H1 (cell line): ENCODE measurements around the gene HOXB5. TPM values are rescaled to one million over a fixed set of nuclear protein-coding genes. Genes with fewer than 3 reads are reported as not detected.

Source experiments
- CTCF ChIA-PET: fragments of 300-600 bp; sonication (Branson Sonifier 250); formaldehyde crosslinking; loops from one replicate; lab custom pipeline; 2021; ENCODE audit not compliant: partially characterized antibody; lab: Charles Lee
- POLR2A ChIA-PET: fragments of 300-600 bp; sonication (Branson Sonifier 250); formaldehyde crosslinking; loops from one replicate; lab custom pipeline; 2021; ENCODE audit warnings: inconsistent platforms; ENCODE audit not compliant: partially characterized antibody; lab: Charles Lee
- DNase-seq, 2 experiments: peaks; one replicate each; pipeline versions ENCODE4 v3.0.0 to v3.0.0-alpha.2; 2010 to 2022; ENCODE audit warnings: low spot score in 2 of 2, low read depth in 1 of 2, mixed read lengths in 1 of 2
- FAIRE-seq: peaks from 2 replicates; lab custom pipeline; 2011; peaks lifted over from hg19 to GRCh38; lab: Jason Lieb, UNC
- H2AFZ ChIP-seq: 2 replicates; pipeline ENCODE4 v1.8.1; 2012; ENCODE audit warnings: low read length, inconsistent platforms
- H2AK5ac ChIP-seq: 2 replicates; pipeline ENCODE4 v1.6.1; 2013; ENCODE audit warnings: low read depth, low read length
- H2BK120ac ChIP-seq: replicated peaks from 2 replicates; pipeline ENCODE3; 2013; ENCODE audit warnings: low read depth, low read length, inconsistent platforms
- H2BK12ac ChIP-seq: 2 replicates; pipeline ENCODE4 v1.6.1; 2013; ENCODE audit warnings: low read depth, low read length
- H2BK15ac ChIP-seq: 2 replicates; pipeline ENCODE4 v1.6.1; 2013; ENCODE audit warnings: low read length
- H2BK20ac ChIP-seq: 2 replicates; pipeline ENCODE4 v1.6.1; 2013; ENCODE audit warnings: low read length
- H2BK5ac ChIP-seq: 2 replicates; pipeline ENCODE4 v1.6.1; 2013; ENCODE audit warnings: low read depth, low read length
- H3K14ac ChIP-seq: 2 replicates; pipeline ENCODE4 v1.6.1; 2013; ENCODE audit warnings: inconsistent platforms; ENCODE audit not compliant: insufficient read length
- H3K18ac ChIP-seq: 2 replicates; pipeline ENCODE4 v1.6.1; 2013; ENCODE audit warnings: low read length; ENCODE audit errors: extremely low read depth
- H3K23ac ChIP-seq: 2 replicates; pipeline ENCODE4 v1.6.1; 2013; ENCODE audit warnings: inconsistent platforms; ENCODE audit not compliant: insufficient read length
- H3K23me2 ChIP-seq: 2 replicates; pipeline ENCODE4 v1.6.1; 2013; ENCODE audit warnings: low read depth, low read length
- H3K27ac ChIP-seq: 2 replicates; pipeline ENCODE4 v1.6.1; 2011; ENCODE audit warnings: low read depth, low read length, inconsistent platforms
- H3K27me3 ChIP-seq, 4 experiments: replicated peaks in 1 of 4; 1 replicate in 1 of 4; 2 replicates in 3 of 4; pipeline versions ENCODE4 v1.6.1 to v1.8.1; 2011 to 2013; ENCODE audit warnings: low read length in 3 of 4, mild to moderate bottlenecking in 3 of 4, inconsistent platforms in 2 of 4, mixed read lengths in 2 of 4, moderate library complexity in 1 of 4; ENCODE audit not compliant: control insufficient read depth in 3 of 4, insufficient read depth in 3 of 4; ENCODE audit errors: extremely low read depth in 1 of 4
- H3K36me3 ChIP-seq, 4 experiments: 2 replicates each; pipeline versions ENCODE4 v1.6.1 to v1.8.1; 2011 to 2013; ENCODE audit warnings: mild to moderate bottlenecking in 4 of 4, low read length in 3 of 4, moderate library complexity in 2 of 4, control low read depth in 1 of 4, inconsistent platforms in 1 of 4; ENCODE audit not compliant: insufficient read depth in 4 of 4, control insufficient read depth in 2 of 4
- H3K4ac ChIP-seq: replicated peaks from 2 replicates; pipeline ENCODE3; 2013; ENCODE audit warnings: low read length, low read depth, mixed read lengths, inconsistent platforms; ENCODE audit not compliant: insufficient read length
- H3K4me1 ChIP-seq, 4 experiments: replicated peaks in 1 of 4; 1 replicate in 1 of 4; 2 replicates in 3 of 4; pipeline versions ENCODE4 v1.6.1 to v1.8.1; 2011 to 2013; ENCODE audit warnings: low read length in 3 of 4, inconsistent platforms in 2 of 4, mixed read lengths in 1 of 4; ENCODE audit not compliant: insufficient read depth in 4 of 4, control insufficient read depth in 3 of 4
- H3K4me2 ChIP-seq, 2 experiments: 2 replicates each; pipeline versions ENCODE4 v1.6.1 to v1.8.1; 2011 to 2013; ENCODE audit warnings: low read depth in 2 of 2, low read length in 2 of 2, control low read depth in 1 of 2, inconsistent platforms in 1 of 2, mild to moderate bottlenecking in 1 of 2; ENCODE audit not compliant: insufficient read depth in 1 of 2
- H3K4me3 ChIP-seq, 4 experiments: fragments of 200-600, 300-600 bp in 1 of 4; sonication (generic), shearing (Covaris generic), sonication (Bioruptor Twin) in 1 of 4; 2 replicates each; pipeline versions ENCODE4 v1.5.1 to v1.8.1; 2011 to 2016; ENCODE audit warnings: low read length in 4 of 4, low read depth in 3 of 4, control low read depth in 2 of 4, inconsistent platforms in 2 of 4, mild to moderate bottlenecking in 2 of 4, mixed read lengths in 1 of 4, moderate library complexity in 1 of 4; ENCODE audit not compliant: insufficient read depth in 2 of 4; ENCODE audit errors: extremely low read depth in 1 of 4
- H3K56ac ChIP-seq: replicated peaks from 2 replicates; pipeline ENCODE3; 2013; ENCODE audit warnings: low read depth, mild to moderate bottlenecking, mixed read lengths, low read length, inconsistent platforms; ENCODE audit not compliant: insufficient read length
- H3K79me1 ChIP-seq: 2 replicates; pipeline ENCODE4 v1.6.1; 2013; ENCODE audit warnings: low read depth, low read length, control low read depth
- H3K79me2 ChIP-seq, 2 experiments: 2 replicates each; pipeline versions ENCODE4 v1.6.1 to v1.8.1; 2012 to 2013; ENCODE audit warnings: low read length in 2 of 2, mild to moderate bottlenecking in 2 of 2, inconsistent platforms in 1 of 2; ENCODE audit not compliant: insufficient read depth in 2 of 2, control insufficient read depth in 1 of 2
- H3K9ac ChIP-seq, 4 experiments: replicated peaks in 1 of 4; 1 replicate in 1 of 4; 2 replicates in 3 of 4; pipeline versions ENCODE4 v1.6.1 to v1.8.1; 2011 to 2013; ENCODE audit warnings: low read depth in 3 of 4, low read length in 3 of 4, control low read depth in 2 of 4, mild to moderate bottlenecking in 2 of 4, moderate library complexity in 2 of 4, inconsistent platforms in 1 of 4; ENCODE audit errors: extremely low read depth in 1 of 4
- H3K9me3 ChIP-seq, 2 experiments: 2 replicates each; pipeline versions ENCODE4 v1.6.1 to v1.8.1; 2012 to 2013; ENCODE audit warnings: mild to moderate bottlenecking in 2 of 2, moderate library complexity in 2 of 2, control low read depth in 1 of 2, inconsistent platforms in 1 of 2, low read depth in 1 of 2, low read length in 1 of 2, mixed read lengths in 1 of 2; ENCODE audit not compliant: insufficient read depth in 2 of 2
- H4K20me1 ChIP-seq, 2 experiments: replicated peaks in 1 of 2; 2 replicates each; pipeline versions ENCODE3 to v1.8.1; 2011 to 2013; ENCODE audit warnings: inconsistent platforms in 2 of 2, low read length in 2 of 2, mild to moderate bottlenecking in 1 of 2; ENCODE audit not compliant: insufficient read depth in 2 of 2, control insufficient read depth in 1 of 2
- H4K5ac ChIP-seq: 2 replicates; pipeline ENCODE4 v1.6.1; 2013; ENCODE audit warnings: low read length, low read depth, mixed read lengths, inconsistent platforms; ENCODE audit not compliant: insufficient read length
- H4K8ac ChIP-seq: 2 replicates; pipeline ENCODE4 v1.8.0; 2013; ENCODE audit warnings: mild to moderate bottlenecking, moderate library complexity, low read length, inconsistent platforms; ENCODE audit not compliant: insufficient read depth; ENCODE audit errors: extremely low read depth
- H4K91ac ChIP-seq: replicated peaks from 2 replicates; pipeline ENCODE3; 2013; ENCODE audit warnings: low read length, mixed read lengths, inconsistent platforms; ENCODE audit not compliant: insufficient read length
- CBX8 ChIP-seq: fragments of 300-800, 300-1000 bp; sonication (generic); IDR thresholded peaks from 2 replicates; pipeline ENCODE4 v1.7.1; 2016; ENCODE audit warnings: low read depth, low read length, borderline replicate concordance
- EGR1 ChIP-seq: IDR thresholded peaks from 2 replicates; pipeline ENCODE4 v1.6.1; 2011; ENCODE audit warnings: low read depth, low read length, borderline replicate concordance
- EP300 ChIP-seq, 2 experiments: IDR thresholded peaks; 1 replicate in 1 of 2; 2 replicates in 1 of 2; pipeline ENCODE4 v1.6.1; 2011 to 2012; ENCODE audit warnings: low read depth in 2 of 2, low read length in 2 of 2, mild to moderate bottlenecking in 2 of 2, borderline replicate concordance in 1 of 2, inconsistent platforms in 1 of 2, moderate library complexity in 1 of 2
- EZH2 ChIP-seq: fragments of 200-600 bp; sonication (generic); IDR thresholded peaks from 2 replicates; pipeline ENCODE4 v1.7.1; 2012; ENCODE audit warnings: low read depth, mild to moderate bottlenecking, moderate library complexity, low read length, inconsistent platforms; ENCODE audit not compliant: severe bottlenecking
- KDM4A ChIP-seq: IDR thresholded peaks from one replicate; pipeline ENCODE4 v1.7.1; 2012; ENCODE audit warnings: low read depth, mild to moderate bottlenecking, moderate library complexity, low read length, inconsistent platforms; ENCODE audit not compliant: severe bottlenecking
- KDM5A ChIP-seq: fragments of 200-600 bp; IDR thresholded peaks from 2 replicates; pipeline ENCODE4 v1.7.1; 2012; ENCODE audit warnings: mild to moderate bottlenecking, low read length, inconsistent platforms, mixed read lengths
- NANOG ChIP-seq: IDR thresholded peaks from 2 replicates; pipeline ENCODE4 v1.6.1; 2011; ENCODE audit warnings: low read length, low read depth, mild to moderate bottlenecking, inconsistent platforms; ENCODE audit not compliant: insufficient read depth, poor library complexity, severe bottlenecking
- RFX5 ChIP-seq: IDR thresholded peaks from 2 replicates; pipeline ENCODE4 v1.6.1; 2011; ENCODE audit warnings: low read depth, low read length, improper control_type of control experiment, borderline replicate concordance
- RXRA ChIP-seq: IDR thresholded peaks from 2 replicates; pipeline ENCODE4 v1.6.1; 2011; ENCODE audit warnings: low read depth, mild to moderate bottlenecking, low read length, moderate library complexity; ENCODE audit not compliant: insufficient read depth
- SAP30 ChIP-seq: fragments of 300-600 bp; sonication (generic); IDR thresholded peaks from 2 replicates; pipeline ENCODE4 v1.7.1; 2012; ENCODE audit warnings: low read length, moderate library complexity, mild to moderate bottlenecking, inconsistent platforms; ENCODE audit not compliant: insufficient read depth, insufficient replicate concordance
- SRF ChIP-seq: IDR thresholded peaks from 2 replicates; pipeline ENCODE4 v1.6.1; 2011; ENCODE audit warnings: mild to moderate bottlenecking, low read depth, low read length, moderate library complexity
- SUZ12 ChIP-seq: fragments of 200-600 bp; sonication (generic); IDR thresholded peaks from 2 replicates; pipeline ENCODE4 v1.6.1; 2012; ENCODE audit warnings: mild to moderate bottlenecking, inconsistent platforms, low read length, moderate library complexity, mixed read lengths
- WGBS, 2 experiments: shearing (Covaris generic) in 1 of 2; methylation state at CpG; one replicate each; pipeline versions ENCODE4 v1.1.6 to v1.1.7; 2013 to 2015; ENCODE audit warnings: low lambda C conversion rate in 2 of 2, mixed read lengths in 2 of 2, inconsistent platforms in 1 of 2, low coverage in 1 of 2, missing lambda C conversion rate in 1 of 2; ENCODE audit not compliant: insufficient replicate concordance in 2 of 2, insufficient coverage in 1 of 2, insufficient read length in 1 of 2; ENCODE audit errors: extremely low coverage in 1 of 2, missing lambda C conversion rate in 1 of 2; 5-methylcytosine and 5-hydroxymethylcytosine counted together
- polyA plus RNA-seq, 7 experiments: library from polyadenylated mRNA; depleted of rRNA in 3 of 7; stranded (reverse) in 5 of 7; unstranded in 2 of 7; fragments of >200 nt in 5 of 7; fragments of 200-250 nt in 2 of 7; gene quantifications; 1 replicate in 5 of 7; 2 replicates in 1 of 7; 4 replicates in 1 of 7; pipeline versions ENCODE4 v1.2.1 to v1.2.3, GENCODE V29; 2011 to 2013; ENCODE audit warnings: missing spikeins in 2 of 7, mixed read lengths in 2 of 7
- total RNA-seq: library from RNA; stranded (reverse); fragmentation: NEBNext Ultra II Directional; extraction: Animal tissue kit (Norgen Biotek cat#: 25700); gene quantifications from 2 replicates; pipeline ENCODE4 v1.2.1, GENCODE V29; 2021

The HOXB5 gene
- total and polyA plus RNA-seq, 2 of the 8 experiments (the other 6 are each of a cell fraction or from before 2014, with no cell fraction given): not detected

DNA sequence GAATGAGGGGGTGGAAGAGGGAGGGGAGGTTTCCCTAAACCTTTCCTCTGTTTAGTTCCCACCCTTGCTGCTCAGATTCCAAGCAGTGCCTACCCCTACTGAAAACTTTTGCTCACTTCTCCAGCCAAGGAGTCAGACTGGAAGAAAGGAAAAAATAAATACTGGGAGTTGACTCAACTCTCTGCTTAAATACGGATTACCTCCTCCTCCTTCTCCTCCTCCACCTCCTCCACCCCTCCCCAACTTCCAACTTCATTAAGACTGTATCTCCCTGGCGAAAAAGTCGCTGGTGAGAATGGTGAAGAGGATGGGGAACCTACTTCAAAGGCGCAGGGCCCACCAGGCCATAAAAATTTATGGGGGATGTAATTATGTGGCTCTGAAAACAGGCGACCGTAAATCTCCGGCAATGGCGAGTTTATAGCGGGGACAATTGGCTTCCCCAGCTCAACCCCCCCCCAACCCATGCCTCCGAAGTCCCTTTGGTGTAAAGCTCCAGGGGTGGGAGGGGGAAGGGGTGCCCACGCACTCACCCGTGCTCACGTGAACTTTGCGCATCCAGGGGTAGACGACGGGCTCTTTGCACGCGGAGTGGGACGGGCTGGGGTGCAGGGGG, 16.1 kb downstream of the HOXB5 start:
- peaks cover 99 to 100% (median 100%) of the 10 kb centered on the region in 4 experiments for H3K27me3 ChIP-seq
- H3K4me3 ChIP-seq: peak overlapping the region in 1 of 4 experiments; percentile 22; a peak in 1 of 8 replicates
- TF ChIP-seq EP300 (IDR thresholded peaks at IDR 0.05; ENCODE audit: borderline replicate concordance in 1 of 2, low read depth in 2 of 2, low read length in 2 of 2): no peak
- no peak for TF ChIP-seq SAP30
- TF ChIP-seq KDM5A: no peak
- TF ChIP-seq CBX8: peak; percentile 73; the same call in 1 of the 2 replicates
- TF ChIP-seq KDM4A: no peak
- TF ChIP-seq EZH2: peak; percentile 93
- no peak for TF ChIP-seq NANOG
- peak; percentile 91 for TF ChIP-seq SUZ12
- TF ChIP-seq EGR1: no peak
- TF ChIP-seq RXRA: no peak
- no peak for TF ChIP-seq RFX5
- no peak for TF ChIP-seq SRF

More for the DNA sequence above, 16.1 kb downstream of the HOXB5 start:
- Histone ChIP-seq H4K20me1 (peaks cover 19 to 41% of the 10 kb centered on the region in 2 experiments), H3K23ac (no peak overlapping the region), H3K4me1 (peaks cover 0 to 13% (median 4%) of the 10 kb centered on the region in 4 experiments; a peak in 5 of 7 replicates), H2AFZ (no peak overlapping the region), H4K91ac (no peak overlapping the region), H3K4me2 (peak overlapping the region in 1 of 2 experiments; percentile 48; a peak in 2 of 4 replicates), H3K79me2 (no peaks in the 10 kb centered on the region), H2AK5ac (no peak overlapping the region), H3K9ac (no peak overlapping the region), H4K8ac (no peak overlapping the region), H2BK5ac (no peak overlapping the region), H3K56ac (no peak overlapping the region), H2BK15ac (no peak overlapping the region), H3K79me1 (no peaks in the 10 kb centered on the region), H3K23me2 (no peaks in the 10 kb centered on the region), H3K27ac (no peak overlapping the region), H2BK20ac (no peak overlapping the region), H4K5ac (no peak overlapping the region), H3K9me3 (no peaks in the 10 kb centered on the region), H3K14ac (no peak overlapping the region), H2BK12ac (no peak overlapping the region), H3K4ac (no peak overlapping the region), H3K36me3 (peaks cover 0 to 6% (median 0%) of the 10 kb centered on the region in 4 experiments; a peak in 1 of 8 replicates), H3K18ac (no peak overlapping the region), H2BK120ac (no peak overlapping the region)
- no peak for FAIRE-seq
- no peak for DNase-seq
- POLR2A ChIA-PET: no interaction called here
- CTCF ChIA-PET: interaction anchor here (1.4 kb wide), 1 partner anchor 14 kb away, joined by 4 read pairs; no protein-coding TSS in a partner anchor
- WGBS, 2 experiments: 13% methylated on average over 9 of the region's 19 CpGs; no CpG with 5 or more reads in 1 of the 2 experiments
